ENCODE measurements around the gene UBL3.

Gene UBL3

DNA sequence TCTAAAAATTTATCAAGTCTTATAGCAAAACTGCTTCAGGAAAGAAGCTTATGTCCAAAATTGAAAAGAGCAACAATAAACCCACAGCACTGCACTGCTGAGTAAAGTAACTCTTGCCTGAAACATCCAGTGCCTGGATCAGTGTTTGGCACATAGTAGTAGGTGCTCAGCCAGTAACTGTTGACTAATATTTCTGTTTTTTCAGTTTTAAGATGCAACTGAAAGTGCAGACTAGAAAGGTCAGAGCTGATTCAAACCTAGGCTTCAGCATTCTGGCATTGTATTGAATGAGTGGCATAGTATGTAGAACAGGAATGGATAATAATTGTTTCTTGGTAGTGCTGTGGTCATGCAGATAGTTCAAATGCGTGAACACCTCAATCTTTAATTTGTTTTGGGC, 67.6 kb downstream of the UBL3 start:
- TF ChIP-seq, protein P1, sequence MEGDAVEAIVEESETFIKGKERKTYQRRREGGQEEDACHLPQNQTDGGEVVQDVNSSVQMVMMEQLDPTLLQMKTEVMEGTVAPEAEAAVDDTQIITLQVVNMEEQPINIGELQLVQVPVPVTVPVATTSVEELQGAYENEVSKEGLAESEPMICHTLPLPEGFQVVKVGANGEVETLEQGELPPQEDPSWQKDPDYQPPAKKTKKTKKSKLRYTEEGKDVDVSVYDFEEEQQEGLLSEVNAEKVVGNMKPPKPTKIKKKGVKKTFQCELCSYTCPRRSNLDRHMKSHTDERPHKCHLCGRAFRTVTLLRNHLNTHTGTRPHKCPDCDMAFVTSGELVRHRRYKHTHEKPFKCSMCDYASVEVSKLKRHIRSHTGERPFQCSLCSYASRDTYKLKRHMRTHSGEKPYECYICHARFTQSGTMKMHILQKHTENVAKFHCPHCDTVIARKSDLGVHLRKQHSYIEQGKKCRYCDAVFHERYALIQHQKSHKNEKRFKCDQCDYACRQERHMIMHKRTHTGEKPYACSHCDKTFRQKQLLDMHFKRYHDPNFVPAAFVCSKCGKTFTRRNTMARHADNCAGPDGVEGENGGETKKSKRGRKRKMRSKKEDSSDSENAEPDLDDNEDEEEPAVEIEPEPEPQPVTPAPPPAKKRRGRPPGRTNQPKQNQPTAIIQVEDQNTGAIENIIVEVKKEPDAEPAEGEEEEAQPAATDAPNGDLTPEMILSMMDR (IDR thresholded peaks at IDR 0.05), result no peak
- H3K36me3 Mint-ChIP-seq (ENCODE audit: low read depth), result no peaks in the 10 kb centered on the region
- no peak for DNase-seq

DNA sequence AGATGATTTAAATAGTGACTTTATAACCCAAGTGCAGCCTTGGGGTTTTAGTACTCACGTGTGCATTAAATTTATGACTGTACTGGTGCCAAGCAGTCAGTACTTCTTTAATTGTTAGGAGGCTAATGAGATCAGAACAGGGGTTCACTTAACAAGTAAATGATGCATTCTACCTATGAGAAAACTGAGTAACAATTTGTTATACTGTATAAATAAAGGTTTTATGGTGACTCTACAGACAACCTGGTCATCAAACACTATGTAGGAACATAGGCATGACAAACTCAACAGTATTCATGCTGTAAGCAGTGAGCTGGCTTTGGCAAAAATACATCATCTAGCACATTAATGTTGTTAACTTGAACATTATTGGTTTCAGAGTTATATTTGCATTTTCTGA, 75.6 kb downstream of the UBL3 start:
- H3K9me3 Mint-ChIP-seq, result no peaks in the 10 kb centered on the region
- DNase-seq, result no peak
- H3K27ac Mint-ChIP-seq, result no peak overlapping the region
- H3K36me3 Mint-ChIP-seq (ENCODE audit: low read depth), result peaks cover 9% of the 10 kb centered on the region
- H3K4me3 Mint-ChIP-seq, result no peak overlapping the region
- TF ChIP-seq, protein P1 (IDR thresholded peaks at IDR 0.05), result no peak
- no peaks in the 10 kb centered on the region for H3K27me3 Mint-ChIP-seq (ENCODE audit: low read depth, poor library complexity)
- no peaks in the 10 kb centered on the region for H3K4me1 Mint-ChIP-seq

More for the DNA sequence above, 67.6 kb downstream of the UBL3 start:
- no peaks in the 10 kb centered on the region for H3K4me1 Mint-ChIP-seq
- H3K9me3 Mint-ChIP-seq, result no peaks in the 10 kb centered on the region
- no peak overlapping the region for H3K27ac Mint-ChIP-seq
- no peak overlapping the region for H3K4me3 Mint-ChIP-seq
- no peaks in the 10 kb centered on the region for H3K27me3 Mint-ChIP-seq (ENCODE audit: low read depth, poor library complexity)

DNA sequence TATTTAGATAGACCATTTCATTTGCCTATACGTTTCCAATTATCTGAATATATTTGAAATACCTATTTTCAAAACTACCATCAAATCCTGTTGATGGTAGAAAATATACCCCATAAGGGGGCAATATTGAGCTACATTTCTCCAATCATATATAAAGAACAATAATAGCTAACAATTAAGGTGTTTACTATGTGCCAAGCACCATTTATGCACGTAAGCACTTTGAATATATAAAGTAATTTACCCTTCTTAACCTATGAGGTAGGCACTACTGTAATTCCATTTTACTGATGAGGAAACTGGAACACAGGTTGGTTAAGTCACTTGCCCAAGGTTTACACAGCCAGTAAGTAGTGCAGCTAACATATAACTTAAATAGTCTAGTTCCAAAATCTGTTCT, 79.2 kb downstream of the UBL3 start:
- H3K9me3 Mint-ChIP-seq, result no peaks in the 10 kb centered on the region
- no peaks in the 10 kb centered on the region for H3K27me3 Mint-ChIP-seq (ENCODE audit: low read depth, poor library complexity)
- H3K27ac Mint-ChIP-seq, result no peak overlapping the region
- peaks cover 7% of the 10 kb centered on the region for H3K4me1 Mint-ChIP-seq
- TF ChIP-seq, protein P1 (IDR thresholded peaks at IDR 0.05), result peak; percentile 46
- H3K36me3 Mint-ChIP-seq (ENCODE audit: low read depth), result peaks cover 14% of the 10 kb centered on the region
- no peak for DNase-seq
- H3K4me3 Mint-ChIP-seq, result no peak overlapping the region

DNA sequence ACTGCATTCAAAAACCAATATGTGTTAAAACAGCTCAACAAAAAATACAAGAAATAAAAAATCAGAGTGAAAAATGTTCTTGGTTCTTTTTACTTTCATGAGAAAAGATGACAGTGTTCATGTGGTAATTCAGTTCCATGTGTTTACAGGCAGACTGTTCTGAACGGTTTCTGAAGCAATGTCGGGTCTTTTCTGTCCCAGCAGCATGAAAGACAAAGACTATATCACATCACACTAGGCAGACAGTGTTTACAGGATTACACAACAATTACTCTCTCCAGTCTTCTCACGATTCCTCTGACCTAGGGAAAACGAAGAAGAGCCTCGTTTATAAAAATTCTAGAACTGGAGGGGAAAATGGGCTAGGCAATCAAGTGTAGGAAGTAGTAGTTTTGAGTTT, 83.4 kb downstream of the UBL3 start:
- H3K4me1 Mint-ChIP-seq, result peaks cover 7% of the 10 kb centered on the region
- peaks cover 5% of the 10 kb centered on the region for H3K36me3 Mint-ChIP-seq (ENCODE audit: low read depth)
- no peak overlapping the region for H3K4me3 Mint-ChIP-seq
- H3K27me3 Mint-ChIP-seq (ENCODE audit: low read depth, poor library complexity), result no peaks in the 10 kb centered on the region
- peak overlapping the region; percentile 20 for H3K27ac Mint-ChIP-seq
- no peaks in the 10 kb centered on the region for H3K9me3 Mint-ChIP-seq
- DNase-seq, result no peak
- TF ChIP-seq, protein P1 (IDR thresholded peaks at IDR 0.05), result no peak

DNA sequence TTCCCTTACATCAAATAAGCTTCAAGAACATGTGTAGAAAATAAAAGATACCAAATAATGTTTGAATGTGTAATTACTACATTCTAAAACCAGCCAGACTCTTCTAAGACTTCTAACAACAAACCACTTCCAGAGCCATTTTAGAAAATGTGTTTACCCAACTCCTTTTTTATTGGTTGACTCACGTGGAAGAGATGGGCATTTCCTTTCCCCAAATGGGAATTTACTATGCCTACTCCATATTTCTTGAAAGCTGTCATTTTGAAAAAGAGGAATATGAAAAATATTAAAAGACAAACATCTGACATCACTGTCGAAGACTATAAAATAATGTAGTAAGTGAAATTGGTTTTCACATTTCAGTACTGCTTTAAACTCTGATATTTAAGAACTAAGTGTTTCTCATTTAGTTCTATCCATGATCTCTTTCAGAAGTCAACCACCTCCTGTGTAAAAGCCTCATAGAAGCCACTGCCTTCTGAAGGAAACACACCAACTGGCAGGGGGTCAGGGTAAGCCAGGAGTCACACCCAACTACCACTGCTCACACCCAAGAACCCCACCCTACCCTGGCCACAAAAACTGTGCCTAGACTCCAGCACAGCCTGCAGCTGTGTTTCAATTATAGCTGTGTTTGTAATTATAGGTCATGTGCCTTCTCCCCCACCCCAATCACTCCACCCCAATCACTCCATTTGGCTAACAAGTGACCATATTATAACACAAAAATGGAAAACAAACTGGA, 86.8 kb downstream of the UBL3 start:
- DNase-seq, result no peak
- TF ChIP-seq, protein P1 (IDR thresholded peaks at IDR 0.05), result no peak
- no peaks in the 10 kb centered on the region for H3K27me3 Mint-ChIP-seq (ENCODE audit: low read depth, poor library complexity)
- H3K9me3 Mint-ChIP-seq, result peaks cover 14% of the 10 kb centered on the region
- peaks cover 11% of the 10 kb centered on the region for H3K36me3 Mint-ChIP-seq (ENCODE audit: low read depth)
- H3K4me3 Mint-ChIP-seq, result no peak overlapping the region
- peak overlapping the region; percentile 74 for H3K27ac Mint-ChIP-seq
- peaks cover 7% of the 10 kb centered on the region for H3K4me1 Mint-ChIP-seq

DNA sequence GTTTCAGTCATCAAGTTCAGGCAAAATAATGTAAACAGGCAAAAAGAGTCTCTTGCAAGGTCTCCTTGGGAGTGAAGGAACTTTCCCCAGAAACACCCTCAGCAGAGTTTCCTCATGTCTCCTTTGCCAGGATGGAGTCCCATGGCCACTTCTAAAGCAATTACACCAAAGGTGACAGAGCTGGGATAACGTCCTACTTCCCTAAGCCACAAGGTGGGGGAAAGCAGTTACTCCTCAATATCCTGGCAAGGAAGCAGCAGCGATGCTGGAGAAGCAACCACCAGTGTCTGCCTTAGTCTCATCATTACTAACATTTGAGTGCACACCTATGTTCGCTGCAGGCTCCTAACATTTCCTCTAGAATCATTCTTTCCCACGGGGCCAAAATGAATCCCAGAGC, 88.6 kb downstream of the UBL3 start:
- H3K36me3 Mint-ChIP-seq (ENCODE audit: low read depth), result peaks cover 8% of the 10 kb centered on the region
- no peak overlapping the region for H3K27ac Mint-ChIP-seq
- no peak for DNase-seq
- TF ChIP-seq, protein P1 (IDR thresholded peaks at IDR 0.05), result no peak
- peaks cover 14% of the 10 kb centered on the region for H3K9me3 Mint-ChIP-seq
- peaks cover 3% of the 10 kb centered on the region for H3K4me1 Mint-ChIP-seq
- no peak overlapping the region for H3K4me3 Mint-ChIP-seq
- H3K27me3 Mint-ChIP-seq (ENCODE audit: low read depth, poor library complexity), result no peaks in the 10 kb centered on the region
